HEK293T (cell line): ENCODE results near the gene SSH2.

Experiments
- CTCF ChIA-PET: fragments of 350-600 bp; formaldehyde crosslinking; extraction: SDS; loops from one replicate; lab custom pipeline; 2021; ENCODE audit warnings: antibody characterized with exemption, inconsistent platforms; lab: Yijun Ruan, JAX
- POLR2A ChIA-PET: fragments of 350-600 bp; formaldehyde crosslinking; extraction: SDS; loops from one replicate; lab custom pipeline; 2020; ENCODE audit warnings: antibody characterized with exemption, inconsistent platforms; lab: Yijun Ruan, JAX
- DNase-seq: peaks from one replicate; pipeline ENCODE4 v3.0.0; 2012; ENCODE audit warnings: mixed read lengths; ENCODE audit errors: extremely low spot score
- ARNT ChIP-seq: fragments of 450-650 bp; IDR thresholded peaks from 2 replicates; pipeline ENCODE4 v1.6.1; 2017; ENCODE audit warnings: mild to moderate bottlenecking
- BHLHE40 ChIP-seq: fragments of 450-650 bp; IDR thresholded peaks from 2 replicates; pipeline ENCODE4 v1.6.1; 2016; ENCODE audit warnings: mild to moderate bottlenecking, moderate library complexity, borderline replicate concordance
- CTBP1 ChIP-seq: fragments of 450-650 bp; IDR thresholded peaks from 2 replicates; pipeline ENCODE4 v1.6.1; 2016; ENCODE audit warnings: borderline replicate concordance
- ELF4 ChIP-seq: fragments of 450-650 bp; IDR thresholded peaks from 2 replicates; pipeline ENCODE4 v1.6.1; 2017; ENCODE audit warnings: antibody characterized with exemption
- FOXK2 ChIP-seq: fragments of 450-650 bp; IDR thresholded peaks from 2 replicates; pipeline ENCODE4 v1.6.1; 2016; ENCODE audit warnings: mild to moderate bottlenecking
- FOXM1 ChIP-seq: fragments of 450-650 bp; IDR thresholded peaks from 2 replicates; pipeline ENCODE4 v1.6.1; 2017; ENCODE audit warnings: mild to moderate bottlenecking, borderline replicate concordance
- HDGF ChIP-seq: fragments of 450-650 bp; IDR thresholded peaks from 2 replicates; pipeline ENCODE4 v1.6.1; 2017; ENCODE audit warnings: antibody characterized with exemption, borderline replicate concordance
- L3MBTL2 ChIP-seq: fragments of 450-650 bp; conservative IDR thresholded peaks from 2 replicates; pipeline ENCODE4 v1.6.1; 2016; ENCODE audit warnings: mild to moderate bottlenecking
- LEF1 ChIP-seq: fragments of 450-650 bp; IDR thresholded peaks from 2 replicates; pipeline ENCODE4 v1.6.1; 2017; ENCODE audit warnings: mild to moderate bottlenecking, borderline replicate concordance
- NFRKB ChIP-seq: fragments of 450-650 bp; IDR thresholded peaks from 2 replicates; pipeline ENCODE4 v1.6.1; 2016; ENCODE audit warnings: mild to moderate bottlenecking, moderate library complexity
- PKNOX1 ChIP-seq: fragments of 450-650 bp; IDR thresholded peaks from 2 replicates; pipeline ENCODE4 v1.6.1; 2016
- SP1 ChIP-seq: fragments of 450-650 bp; IDR thresholded peaks from 2 replicates; pipeline ENCODE4 v1.6.1; 2017
- SUZ12 ChIP-seq: fragments of 450-650 bp; IDR thresholded peaks from 2 replicates; pipeline ENCODE4 v1.6.1; 2016; ENCODE audit warnings: mild to moderate bottlenecking
- TARDBP ChIP-seq: fragments of 450-650 bp; IDR thresholded peaks from 2 replicates; pipeline ENCODE4 v1.6.1; 2016
- ZNF384 ChIP-seq: fragments of 450-650 bp; IDR thresholded peaks from 2 replicates; pipeline ENCODE4 v1.6.1; 2016

The SSH2 gene

GRCh38 chr17:29766796-29767327 is 163.2 kb downstream of the SSH2 start:
- CTCF ChIA-PET: interaction anchor here (1.2 kb wide), 1 partner anchor 14 kb away, joined by 3 read pairs; no protein-coding TSS in a partner anchor
- TF ChIP-seq ELF4: no peak
- TF ChIP-seq SUZ12: no peak
- TF ChIP-seq ARNT: no peak
- no peak for TF ChIP-seq LEF1
- no peak for DNase-seq
- POLR2A ChIA-PET: no interaction called here

- CTCF ChIA-PET: interaction anchor here (0.9 kb wide), 1 partner anchor 14 kb away, joined by 3 read pairs; no protein-coding TSS in a partner anchor
- TF ChIP-seq ARNT: no peak
- TF ChIP-seq BHLHE40: no peak
- no peak for TF ChIP-seq FOXM1
- no peak for TF ChIP-seq CTBP1
- no peak for TF ChIP-seq L3MBTL2
- POLR2A ChIA-PET: no interaction called here
- DNase-seq: no peak
Measured at GRCh38 chr17:29764748-29765147, 165.3 kb downstream of the SSH2 start.

GRCh38 chr17:29764217-29764616 is 165.8 kb downstream of the SSH2 start:
- ChIA-PET POLR2A (no interaction called here), CTCF (interaction anchor here (0.6 kb wide), 1 partner anchor 1625 kb away, joined by 4 read pairs; no protein-coding TSS in a partner anchor)
- DNase-seq: no peak
- TF ChIP-seq PKNOX1: peak; percentile 54
- TF ChIP-seq LEF1: no peak

- TF ChIP-seq HDGF (no peak), ZNF384 (peak; percentile 83)
- ChIA-PET POLR2A (no interaction called here), CTCF (no interaction called here)
- no peak for DNase-seq
Measured at GRCh38 chr17:29763273-29763672, 166.8 kb downstream of the SSH2 start.

- DNase-seq: peak; percentile 64
- CTCF ChIA-PET: interaction anchor here (0.5 to 1.2 kb wide), 3 partner anchors 18 to 260 kb away, joined by 3 to 4 read pairs (median 3); no protein-coding TSS in a partner anchor
- POLR2A ChIA-PET: interaction anchor here (0.6 to 1.1 kb wide), 3 partner anchors 16 to 138 kb away, joined by 3 to 5 read pairs (median 3); partner anchors contain the start of gene CORO6
- TF ChIP-seq L3MBTL2: peak; percentile 72
- no peak for TF ChIP-seq CTBP1
- TF ChIP-seq NFRKB: no peak
Measured at GRCh38 chr17:29761040-29761761, 168.8 kb downstream of the SSH2 start.

- DNase-seq: no peak
- CTCF ChIA-PET: interaction anchor here (0.7 to 1.2 kb wide), 2 partner anchors 19 to 49 kb away, joined by 3 to 4 read pairs; no protein-coding TSS in a partner anchor
- POLR2A ChIA-PET: interaction anchor here (1.1 to 1.2 kb wide), 4 partner anchors 8 to 138 kb away, joined by 3 to 6 read pairs (median 5); partner anchors contain the start of gene CORO6
- no peak for TF ChIP-seq ARNT
- no peak for TF ChIP-seq TARDBP
- no peak for TF ChIP-seq CTBP1
- TF ChIP-seq BHLHE40: no peak
- no peak for TF ChIP-seq PKNOX1
- TF ChIP-seq FOXK2: no peak
- TF ChIP-seq ZNF384: no peak
Measured at GRCh38 chr17:29760279-29761039, 169.6 kb downstream of the SSH2 start.

GRCh38 chr17:29758255-29758654 is 171.8 kb downstream of the SSH2 start:
- TF ChIP-seq PKNOX1 (no peak), ARNT (no peak), FOXM1 (no peak), SP1 (no peak), NFRKB (no peak), ELF4 (no peak), TARDBP (no peak), ZNF384 (no peak), CTBP1 (no peak), L3MBTL2 (no peak), BHLHE40 (no peak), HDGF (no peak), SUZ12 (no peak), LEF1 (no peak)
- no peak for DNase-seq
- CTCF ChIA-PET: no interaction called here
- POLR2A ChIA-PET: no interaction called here
